ENCODE results near the gene ALK.
"Not testable (repeated sequence)": the region's sequence is repeated elsewhere in the genome, so short reads cannot be mapped to it uniquely, and the experiment has no call there.

The ALK gene

GRCh38 chr2:29753671-29754444 lies 167.5 kb downstream of the ALK start:
- no peak for DNase-seq

- DNase-seq: no peak
These were observed 170.0 kb downstream of the ALK start for GRCh38 chr2:29751390-29751789.

DNA sequence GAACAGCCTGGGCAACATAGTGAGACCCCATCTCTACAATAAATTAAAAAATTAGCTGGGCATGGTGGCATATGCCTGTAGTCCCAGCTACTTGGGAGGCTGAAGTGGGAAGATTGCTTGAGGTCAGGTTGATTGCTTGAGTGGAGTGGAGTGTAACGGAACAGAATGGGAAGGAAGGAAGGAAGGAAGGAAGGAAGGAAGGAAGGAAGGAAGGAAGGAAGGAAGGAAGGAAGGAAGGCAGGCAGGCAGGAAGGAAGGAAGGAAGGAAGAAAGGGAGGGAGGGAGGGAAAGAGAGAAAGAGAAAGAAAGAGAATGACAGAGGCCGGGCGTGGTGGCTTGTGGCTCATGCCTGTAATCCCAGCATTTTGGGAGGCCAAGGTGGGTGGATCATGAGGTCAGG lies 170.9 kb downstream of the ALK start:
- not testable (repeated sequence) for DNase-seq

- peak; percentile 86 for DNase-seq
These were observed 171.5 kb downstream of the ALK start for GRCh38 chr2:29749843-29750242.

- DNase-seq: peak; percentile 13
These were observed 172.3 kb downstream of the ALK start for GRCh38 chr2:29749041-29749440.

- peak; percentile 95 for DNase-seq
These were observed 173.5 kb downstream of the ALK start for GRCh38 chr2:29747786-29748470.

DNA sequence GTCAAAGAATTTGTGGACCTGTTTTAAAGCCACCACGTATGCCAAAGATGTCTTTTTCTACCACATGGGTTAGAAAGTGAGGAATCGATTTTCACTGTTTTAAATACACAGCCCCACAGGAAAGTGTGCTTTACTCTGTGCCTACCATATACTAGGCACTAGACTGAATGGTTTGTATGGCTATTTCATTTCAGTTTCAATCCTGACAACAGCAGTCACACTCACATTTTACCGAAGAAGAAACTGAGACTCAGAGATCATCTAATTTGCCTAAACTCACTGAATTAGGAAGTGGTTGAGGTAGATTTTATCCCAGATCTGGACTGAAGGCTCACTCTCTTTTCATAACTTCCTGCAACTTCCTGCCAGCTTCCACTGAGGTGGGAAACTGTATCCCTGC lies 176.4 kb downstream of the ALK start:
- no peak for DNase-seq

DNA sequence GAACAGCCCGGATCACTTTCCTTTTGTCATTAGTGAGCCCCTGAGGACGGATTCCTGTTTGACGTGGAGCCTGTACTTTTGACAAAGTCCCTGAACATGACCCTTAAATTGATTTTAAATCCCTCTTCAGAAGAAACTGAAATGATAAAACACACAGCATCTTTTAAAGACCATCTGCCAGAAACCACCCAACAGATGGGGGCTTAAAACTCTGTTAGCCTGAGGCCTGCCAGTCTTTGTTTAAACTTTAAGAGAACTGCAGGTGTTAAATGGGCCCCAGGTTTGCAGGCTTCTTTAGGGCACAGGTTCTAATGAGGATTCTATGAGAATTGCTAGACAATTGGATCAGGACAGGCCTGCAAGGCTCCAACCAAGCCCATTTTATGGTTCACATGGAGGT lies 177.9 kb downstream of the ALK start:
- peak; percentile 85 for DNase-seq

GRCh38 chr2:29742656-29743055 lies 178.7 kb downstream of the ALK start:
- DNase-seq: peak; percentile 27

GRCh38 chr2:29741132-29741531 lies 180.3 kb downstream of the ALK start:
- no peak for DNase-seq

GRCh38 chr2:29733965-29734364 lies 187.4 kb downstream of the ALK start:
- DNase-seq: peak; percentile 47

DNA sequence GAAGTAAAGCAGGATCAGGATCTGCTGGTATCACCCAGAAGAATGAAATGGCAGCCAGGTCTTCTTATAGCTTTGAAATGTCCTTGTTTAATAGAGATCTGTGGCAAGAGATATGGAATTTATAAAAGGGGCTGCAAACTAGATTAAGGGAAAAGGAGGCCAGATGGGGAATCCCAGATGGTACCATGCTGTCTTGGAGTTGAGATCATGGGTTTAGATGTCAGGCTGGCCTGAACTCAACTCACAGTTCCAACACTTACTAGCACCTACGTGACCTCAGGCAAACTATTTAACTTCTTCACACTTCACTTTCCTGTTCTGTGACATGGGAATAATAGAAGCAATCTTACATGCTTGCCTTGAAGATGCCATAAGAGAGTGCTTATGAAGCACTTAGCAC lies 188.2 kb downstream of the ALK start:
- DNase-seq: no peak

DNA sequence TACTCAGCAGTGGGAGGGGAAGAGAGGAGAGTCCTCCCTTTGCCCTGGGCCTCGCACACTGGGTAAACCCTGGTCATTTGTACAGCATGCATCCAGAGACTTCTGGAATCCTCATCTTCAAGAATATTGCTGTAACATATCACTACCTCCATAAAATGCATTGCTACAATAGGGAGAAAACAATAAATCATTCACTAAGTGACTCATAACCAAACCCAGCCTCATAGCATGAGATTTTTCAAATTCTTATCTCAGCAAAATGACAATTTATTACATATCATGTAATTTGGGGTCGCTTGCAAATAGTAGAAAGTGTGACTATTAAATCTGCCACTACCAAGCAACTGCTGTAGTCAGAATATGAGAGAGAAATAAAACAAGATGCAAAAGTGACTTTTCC lies 189.4 kb downstream of the ALK start:
- DNase-seq: no peak

DNA sequence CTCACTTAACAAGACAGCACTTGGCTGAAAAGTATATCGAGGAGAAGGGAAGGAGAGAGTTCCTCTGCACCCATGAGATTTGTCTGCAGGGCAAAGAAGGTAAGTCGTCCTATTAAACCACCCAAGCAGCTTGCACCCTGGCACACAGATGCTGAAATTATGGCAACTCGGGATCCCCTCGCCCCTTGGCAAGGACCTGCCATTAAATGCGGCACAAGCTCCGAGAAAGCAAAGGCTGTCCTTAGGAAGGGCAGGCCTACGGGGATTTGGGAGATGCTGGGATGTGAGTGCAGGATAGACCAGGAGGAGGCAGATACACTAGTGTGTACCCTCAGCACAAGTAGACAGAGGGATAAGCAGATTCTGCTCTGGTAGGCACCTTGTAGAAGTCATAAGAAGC lies 191.5 kb downstream of the ALK start:
- no peak for DNase-seq

DNA sequence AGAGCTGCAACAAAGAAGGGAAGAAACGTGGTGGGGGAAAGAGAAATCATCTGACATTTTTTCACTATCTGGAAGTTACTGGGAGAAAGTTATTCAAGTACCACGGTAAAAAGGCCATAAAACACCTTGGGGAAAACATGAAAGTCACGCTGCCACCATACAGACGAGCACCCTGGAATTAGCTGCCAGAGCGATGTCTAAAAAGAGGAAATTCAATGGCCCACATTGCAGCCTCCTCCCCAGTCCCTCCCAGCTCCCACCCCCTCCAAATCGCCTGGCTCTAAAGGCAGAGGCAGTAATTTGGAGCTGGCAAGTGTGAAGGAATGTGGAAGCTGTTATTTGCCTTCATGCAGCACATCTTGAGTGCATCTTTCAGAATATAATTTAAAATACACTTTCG lies 192.0 kb downstream of the ALK start:
- no peak for DNase-seq

GRCh38 chr2:29726976-29727375 lies 194.4 kb downstream of the ALK start:
- no peak for DNase-seq

- no peak for DNase-seq
These were observed 195.8 kb downstream of the ALK start for GRCh38 chr2:29725610-29726009.

DNA sequence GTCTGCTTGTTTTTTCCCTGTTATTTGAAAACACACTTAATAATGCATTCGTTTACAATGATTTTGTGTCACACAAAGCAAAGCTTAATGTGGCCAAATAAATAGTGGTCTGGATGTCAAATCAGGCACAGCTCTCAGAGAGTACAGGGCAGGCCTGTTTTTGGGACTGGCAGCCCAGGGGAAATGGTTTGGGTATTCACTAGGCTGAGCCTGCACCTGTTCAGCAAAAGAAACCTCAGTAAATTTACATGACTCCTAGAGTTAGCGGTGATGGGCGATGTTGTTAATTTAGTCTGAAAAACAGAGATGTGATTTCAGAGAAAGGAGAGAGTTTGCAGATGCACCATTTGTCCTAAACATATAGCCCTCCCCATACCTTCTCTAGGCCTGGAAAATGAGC lies 197.1 kb downstream of the ALK start:
- DNase-seq: peak; percentile 18

DNA sequence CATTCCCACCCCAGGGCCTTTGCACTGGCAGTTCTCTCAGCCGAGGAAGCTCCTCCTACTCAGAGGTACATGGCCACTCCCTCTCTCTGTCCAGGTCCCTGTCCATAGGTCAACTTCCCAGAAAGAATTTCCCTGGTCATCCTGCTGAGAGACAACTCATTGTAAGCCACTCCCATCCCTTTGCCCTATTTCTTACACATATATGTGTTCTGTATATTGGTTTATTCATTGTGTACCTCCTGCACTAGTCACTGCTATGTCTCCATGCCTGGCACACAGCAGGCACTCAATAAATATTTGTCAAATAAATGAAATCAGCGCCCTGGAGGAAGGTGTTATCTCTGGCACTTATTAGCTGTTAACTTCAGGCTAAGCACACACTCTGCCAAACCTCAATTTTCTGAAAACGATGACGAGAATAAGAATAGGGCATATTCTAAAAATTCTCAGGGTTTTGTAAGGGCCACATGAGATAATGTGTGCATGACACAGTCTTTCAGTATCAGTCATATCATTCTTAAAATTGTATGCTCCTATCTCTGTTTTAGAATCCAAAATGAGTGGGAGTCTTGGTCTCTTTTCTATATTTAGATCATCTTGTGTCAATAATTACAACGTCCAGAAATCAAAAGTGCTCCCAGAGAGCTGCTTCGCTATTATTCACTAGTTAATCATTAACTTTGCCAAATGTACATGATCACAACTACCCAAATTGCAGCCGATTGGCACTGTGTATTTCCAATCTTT lies 198.0 kb downstream of the ALK start:
- DNase-seq: peak; percentile 44

- no peak for DNase-seq
These were observed 201.7 kb downstream of the ALK start for GRCh38 chr2:29719639-29720038.

- DNase-seq: no peak
These were observed 203.2 kb downstream of the ALK start for GRCh38 chr2:29718076-29718686.

DNA sequence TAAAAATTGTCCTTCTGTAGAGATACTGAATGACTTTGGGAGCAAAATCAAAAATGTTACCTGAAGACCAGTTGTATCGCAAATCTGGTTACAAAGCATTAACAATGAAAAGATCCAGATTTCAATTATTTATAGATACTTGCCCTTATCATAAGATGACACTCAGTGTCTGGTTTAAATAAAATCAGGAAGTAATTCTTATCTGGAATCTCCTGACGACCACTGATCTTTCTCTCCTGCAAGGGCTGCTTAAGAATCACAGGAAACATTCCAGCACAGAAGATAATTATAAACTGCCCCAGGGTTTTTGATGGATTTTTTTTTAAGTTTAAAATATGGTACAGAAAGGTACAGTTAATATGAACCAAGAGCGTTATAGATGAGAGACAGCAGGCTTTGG lies 205.7 kb downstream of the ALK start:
- DNase-seq: no peak

GRCh38 chr2:29714333-29714732 lies 207.1 kb downstream of the ALK start:
- DNase-seq: no peak

Measured in NCI-H69 (cell line).